Nephron (organoid): Measurements from ENCODE around the gene MYCBPAP.

Source experiments
- H3K27ac Mint-ChIP-seq, 3 experiments: 2 replicates each; pipeline ENCODE4 v1.8.0; 2020; ENCODE audit warnings: mixed read lengths in 3 of 3, mild to moderate bottlenecking in 2 of 3, moderate library complexity in 1 of 3
- H3K27me3 Mint-ChIP-seq: 2 replicates; pipeline ENCODE4 v1.8.0; 2021; ENCODE audit warnings: low read depth, mild to moderate bottlenecking, moderate library complexity, mixed read lengths
- H3K36me3 Mint-ChIP-seq: 2 replicates; pipeline ENCODE4 v1.8.0; 2020; ENCODE audit warnings: low read depth, mixed read lengths
- H3K4me1 Mint-ChIP-seq: 2 replicates; pipeline ENCODE4 v1.8.0; 2020; ENCODE audit warnings: mixed read lengths
- H3K4me3 Mint-ChIP-seq, 3 experiments: 2 replicates each; pipeline ENCODE4 v1.8.0; 2020; ENCODE audit warnings: mild to moderate bottlenecking in 3 of 3, mixed read lengths in 3 of 3, moderate library complexity in 2 of 3
- H3K9me3 Mint-ChIP-seq: 2 replicates; pipeline ENCODE4 v1.8.0; 2020; ENCODE audit warnings: mixed read lengths
- CTCF ChIP-seq, 3 experiments: fragments of 200-600 bp; sonication (generic); IDR thresholded peaks; one replicate each; pipeline ENCODE4 v1.5.0; 2021; ENCODE audit warnings: antibody characterized with exemption in 3 of 3; ENCODE audit not compliant: unreplicated experiment in 3 of 3

The MYCBPAP gene

GRCh38 chr17:50514388-50514787 is 6.1 kb downstream of the MYCBPAP start:
- TF ChIP-seq CTCF (IDR thresholded peaks at IDR 0.05; ENCODE audit: unreplicated experiment in 3 of 3): no peak
- Mint-ChIP-seq H3K4me1 (peaks cover 43% of the 10 kb centered on the region), H3K4me3 (no peak overlapping the region)

GRCh38 chr17:50514936-50515702 is 6.9 kb downstream of the MYCBPAP start:
- peak overlapping the region; percentile 60 to 92 (median 63) for H3K27ac Mint-ChIP-seq
- no peaks in the 10 kb centered on the region for H3K9me3 Mint-ChIP-seq
- H3K4me1 Mint-ChIP-seq: peaks cover 39% of the 10 kb centered on the region
- H3K27me3 Mint-ChIP-seq: no peaks in the 10 kb centered on the region
- H3K36me3 Mint-ChIP-seq: no peaks in the 10 kb centered on the region
- H3K4me3 Mint-ChIP-seq: no peak overlapping the region
- TF ChIP-seq CTCF (IDR thresholded peaks at IDR 0.05; ENCODE audit: unreplicated experiment in 3 of 3): no peak

More at GRCh38 chr17:50514388-50514787, 6.1 kb downstream of the MYCBPAP start:
- Mint-ChIP-seq H3K36me3 (no peaks in the 10 kb centered on the region), H3K27me3 (no peaks in the 10 kb centered on the region), H3K27ac (peak overlapping the region in 2 of 3 experiments; percentile 60 to 92), H3K9me3 (no peaks in the 10 kb centered on the region)

- no peaks in the 10 kb centered on the region for H3K36me3 Mint-ChIP-seq
- H3K27me3 Mint-ChIP-seq: peaks cover 2% of the 10 kb centered on the region
- H3K9me3 Mint-ChIP-seq: no peaks in the 10 kb centered on the region
- TF ChIP-seq CTCF (IDR thresholded peaks at IDR 0.05; ENCODE audit: unreplicated experiment in 3 of 3): no peak
- H3K4me3 Mint-ChIP-seq: no peak overlapping the region
- H3K4me1 Mint-ChIP-seq: peaks cover 37% of the 10 kb centered on the region
- H3K27ac Mint-ChIP-seq: peak overlapping the region in 2 of 3 experiments; percentile 42
These were observed 8.8 kb downstream of the MYCBPAP start for GRCh38 chr17:50517011-50517410.

- H3K27me3 Mint-ChIP-seq: peaks cover 3% of the 10 kb centered on the region
- H3K27ac Mint-ChIP-seq: peak overlapping the region; percentile 66 to 92 (median 85)
- TF ChIP-seq CTCF (IDR thresholded peaks at IDR 0.05; ENCODE audit: unreplicated experiment in 3 of 3): no peak
- no peaks in the 10 kb centered on the region for H3K9me3 Mint-ChIP-seq
- H3K4me3 Mint-ChIP-seq: no peak overlapping the region
- peaks cover 37% of the 10 kb centered on the region for H3K4me1 Mint-ChIP-seq
- no peaks in the 10 kb centered on the region for H3K36me3 Mint-ChIP-seq
These were observed 9.5 kb downstream of the MYCBPAP start for GRCh38 chr17:50517504-50518383.

- Mint-ChIP-seq H3K9me3 (no peaks in the 10 kb centered on the region), H3K4me3 (no peak overlapping the region), H3K4me1 (peaks cover 34% of the 10 kb centered on the region), H3K27me3 (peaks cover 3% of the 10 kb centered on the region), H3K27ac (peak overlapping the region; percentile 66 to 92 (median 85)), H3K36me3 (no peaks in the 10 kb centered on the region)
- TF ChIP-seq CTCF (IDR thresholded peaks at IDR 0.05; ENCODE audit: unreplicated experiment in 3 of 3): no peak
These were observed 10.3 kb downstream of the MYCBPAP start for GRCh38 chr17:50518384-50519023.
